T-helper 1 cell (primary cell): Measurements from ENCODE around the gene CACNA1C.
"Not testable (repeated sequence)": the region's sequence is repeated elsewhere in the genome, so short reads cannot be mapped to it uniquely, and the experiment has no call there.

Experiments used
- DNase-seq, 5 donors: peaks; one replicate each; pipeline ENCODE4 v3.0.0-alpha.2; 2012 to 2020

CACNA1C gene

GRCh38 chr12:2462087-2462486 lies 409.3 kb downstream of the CACNA1C start:
- DNase-seq, result no peak

GRCh38 chr12:2463719-2464118 lies 410.9 kb downstream of the CACNA1C start:
- no peak for DNase-seq

- no peak for DNase-seq
Observed at GRCh38 chr12:2465681-2466080, 412.9 kb downstream of the CACNA1C start.

GRCh38 chr12:2466211-2466610 lies 413.4 kb downstream of the CACNA1C start:
- no peak for DNase-seq

GRCh38 chr12:2467447-2468195 lies 414.8 kb downstream of the CACNA1C start:
- no peak for DNase-seq

- no peak for DNase-seq
Observed at GRCh38 chr12:2475984-2476383, 423.2 kb downstream of the CACNA1C start.

- no peak for DNase-seq
Observed at GRCh38 chr12:2477009-2477766, 424.4 kb downstream of the CACNA1C start.

GRCh38 chr12:2479851-2480535 lies 427.2 kb downstream of the CACNA1C start:
- DNase-seq, result no peak

- DNase-seq, result no peak
Observed at GRCh38 chr12:2481346-2481745, 428.6 kb downstream of the CACNA1C start.

GRCh38 chr12:2481951-2482350 lies 429.2 kb downstream of the CACNA1C start:
- no peak for DNase-seq

- DNase-seq, result no peak
Observed at GRCh38 chr12:2482938-2483660, 430.3 kb downstream of the CACNA1C start.

- no peak for DNase-seq
Observed at GRCh38 chr12:2483713-2484112, 430.9 kb downstream of the CACNA1C start.

GRCh38 chr12:2484141-2484776 lies 431.5 kb downstream of the CACNA1C start:
- no peak for DNase-seq

GRCh38 chr12:2485681-2486080 lies 432.9 kb downstream of the CACNA1C start:
- no peak for DNase-seq

- no peak for DNase-seq
Observed at GRCh38 chr12:2486796-2487195, 434.0 kb downstream of the CACNA1C start.

GRCh38 chr12:2487278-2487677 lies 434.5 kb downstream of the CACNA1C start:
- no peak for DNase-seq

GRCh38 chr12:2488131-2488530 lies 435.3 kb downstream of the CACNA1C start:
- DNase-seq, result no peak

- no peak for DNase-seq
Observed at GRCh38 chr12:2488596-2488995, 435.8 kb downstream of the CACNA1C start.

GRCh38 chr12:2489275-2489674 lies 436.5 kb downstream of the CACNA1C start:
- no peak for DNase-seq

- DNase-seq, result no peak
Observed at GRCh38 chr12:2490831-2491230, 438.0 kb downstream of the CACNA1C start.

- DNase-seq, result not testable (repeated sequence)
Observed at GRCh38 chr12:2491349-2491748, 438.6 kb downstream of the CACNA1C start.

GRCh38 chr12:2492236-2492635 lies 439.4 kb downstream of the CACNA1C start:
- no peak for DNase-seq
